HG02973 (cell line): ENCODE results near the gene GLT6D1.

Experiments
- ATAC-seq: cut with Tn5 transposase; IDR thresholded peaks from one replicate; pipeline ENCODE4 v1.9.1; 2021; ENCODE audit warnings: moderate library complexity; ENCODE audit not compliant: unreplicated experiment

Gene GLT6D1

DNA sequence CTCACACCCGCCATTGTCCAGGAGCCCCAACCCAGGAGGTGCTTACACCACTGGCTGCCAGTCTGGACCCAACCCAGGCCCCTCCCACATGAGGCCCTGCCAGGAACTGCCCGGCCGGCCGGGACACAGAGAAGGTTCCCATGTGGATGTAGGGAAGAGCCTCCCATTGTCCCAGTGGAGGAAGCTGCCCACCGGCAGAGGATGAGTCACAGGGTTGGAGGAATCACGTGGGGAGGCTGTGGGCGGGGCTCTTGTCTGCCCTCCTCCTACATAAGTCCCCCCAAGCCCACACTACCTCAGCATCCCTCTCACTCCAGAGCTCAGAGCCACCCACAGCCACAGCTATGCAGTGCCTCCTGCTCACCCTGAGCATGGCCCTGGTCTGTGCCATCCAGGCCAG is 51.7 kb downstream of the GLT6D1 start:
- ATAC-seq = no peak

DNA sequence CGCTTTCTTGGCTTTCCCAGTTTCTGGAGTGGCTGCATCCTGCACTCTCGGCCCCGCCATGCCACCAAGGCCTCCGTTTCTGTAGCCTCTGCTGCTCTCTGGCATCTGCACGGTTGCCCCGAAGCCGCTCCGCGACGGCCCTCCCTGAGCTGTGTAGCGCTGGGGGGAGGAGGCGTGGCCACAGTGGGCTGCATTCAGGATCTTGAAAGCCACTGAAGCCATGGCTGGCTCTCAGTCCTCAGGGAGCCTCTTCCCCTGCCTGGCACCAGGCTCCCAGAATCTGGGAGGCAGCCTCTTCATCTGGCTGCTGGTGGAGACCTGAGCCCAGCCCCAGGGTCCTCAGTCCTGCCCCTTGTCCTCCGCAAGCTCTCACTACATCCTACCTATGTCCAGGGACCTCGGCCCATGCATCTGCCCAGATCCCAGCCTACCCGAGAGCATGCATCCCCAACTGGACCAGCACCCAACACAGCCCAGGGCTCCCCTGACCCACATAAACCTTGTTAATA is 52.7 kb downstream of the GLT6D1 start:
- ATAC-seq = no peak

DNA sequence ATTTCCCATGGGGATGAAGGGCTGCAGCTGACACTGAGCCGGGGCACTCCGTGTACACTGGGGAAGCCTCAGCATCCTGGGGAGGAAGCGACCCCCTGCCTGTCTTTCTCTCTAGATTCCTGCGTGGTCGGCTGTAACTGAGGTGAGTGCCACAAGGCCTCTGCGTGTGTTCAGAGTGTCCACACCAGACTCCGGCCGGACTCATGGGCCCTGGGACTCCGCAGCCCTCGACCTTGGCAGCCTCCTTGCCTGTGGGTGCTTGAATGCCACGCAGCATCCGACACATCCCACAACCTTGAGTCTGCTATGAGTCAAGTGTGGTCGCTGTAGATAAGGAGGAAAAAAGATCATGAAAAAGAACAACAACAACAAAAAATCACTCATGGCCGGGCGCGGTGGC is 54.4 kb downstream of the GLT6D1 start:
- ATAC-seq = no peak

DNA sequence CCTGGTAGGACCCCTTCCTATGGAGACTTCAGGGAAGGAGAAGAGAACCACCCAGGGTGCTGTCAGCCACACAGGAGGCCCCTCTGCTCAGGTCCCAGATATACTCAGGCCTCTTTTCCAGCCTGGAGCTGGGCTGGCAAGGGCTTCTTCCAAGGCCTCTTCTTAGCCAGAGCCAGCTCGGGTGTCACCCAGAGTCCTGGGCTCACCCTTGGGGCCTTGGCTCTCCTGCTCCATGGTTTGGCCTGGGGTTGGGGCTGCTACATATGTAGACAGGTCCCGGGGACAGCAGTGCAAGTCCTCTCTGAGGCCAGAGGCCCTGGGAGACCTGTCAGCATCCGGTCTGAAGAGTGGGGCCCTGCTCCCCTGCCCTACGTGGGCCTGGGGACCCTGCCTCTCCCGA is 55.0 kb downstream of the GLT6D1 start:
- ATAC-seq = no peak

DNA sequence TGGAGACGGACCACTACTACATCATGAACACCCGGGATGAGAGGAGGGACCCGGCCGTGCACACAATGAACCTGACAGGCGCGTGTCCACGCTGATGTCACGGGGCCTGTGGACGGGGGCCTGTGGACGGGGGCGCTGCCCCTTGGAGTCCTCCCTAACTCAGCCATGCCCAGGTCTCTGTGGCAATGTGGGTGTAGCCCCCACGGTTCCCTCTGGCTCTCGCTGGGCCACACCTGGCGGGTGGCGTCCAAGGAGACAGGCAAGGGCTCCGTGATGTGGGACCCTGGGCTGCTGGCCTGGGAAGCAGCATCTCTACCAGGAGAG is 55.7 kb downstream of the GLT6D1 start:
- ATAC-seq = no peak

DNA sequence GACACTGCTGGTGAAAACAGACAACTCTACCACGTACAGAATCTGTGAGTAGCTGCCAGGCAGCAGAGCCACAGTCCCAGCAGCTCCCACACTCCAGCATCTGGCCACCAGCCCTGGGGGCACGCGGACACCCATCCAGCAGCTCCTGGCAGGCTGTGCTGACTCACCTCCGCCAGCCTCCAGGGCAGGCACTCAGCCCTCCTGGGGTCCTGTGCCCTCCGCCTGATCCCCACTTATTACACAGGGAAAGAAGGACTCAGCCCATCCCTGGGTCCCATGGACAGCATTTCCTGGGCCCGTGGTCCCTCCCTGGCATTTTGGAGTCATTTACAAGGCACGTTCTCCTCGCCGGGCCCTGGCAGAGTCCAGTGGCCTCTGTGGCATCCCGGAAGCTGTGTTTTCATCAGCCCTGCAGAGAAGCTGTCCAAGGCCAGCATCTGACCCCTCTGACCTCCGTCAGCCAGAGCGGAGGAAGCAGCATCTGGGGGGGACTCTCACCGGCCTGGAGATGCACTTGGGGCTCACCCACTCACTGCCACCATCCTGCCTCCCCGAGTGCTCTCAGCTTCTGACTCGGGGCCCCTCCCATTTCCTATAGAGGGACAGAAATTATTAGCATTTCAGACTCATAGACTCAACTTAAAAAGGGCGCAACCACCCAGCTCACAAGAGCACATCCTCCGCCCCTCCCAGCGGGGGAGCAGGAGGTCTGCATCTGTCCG is 56.2 kb downstream of the GLT6D1 start:
- no peak for ATAC-seq

DNA sequence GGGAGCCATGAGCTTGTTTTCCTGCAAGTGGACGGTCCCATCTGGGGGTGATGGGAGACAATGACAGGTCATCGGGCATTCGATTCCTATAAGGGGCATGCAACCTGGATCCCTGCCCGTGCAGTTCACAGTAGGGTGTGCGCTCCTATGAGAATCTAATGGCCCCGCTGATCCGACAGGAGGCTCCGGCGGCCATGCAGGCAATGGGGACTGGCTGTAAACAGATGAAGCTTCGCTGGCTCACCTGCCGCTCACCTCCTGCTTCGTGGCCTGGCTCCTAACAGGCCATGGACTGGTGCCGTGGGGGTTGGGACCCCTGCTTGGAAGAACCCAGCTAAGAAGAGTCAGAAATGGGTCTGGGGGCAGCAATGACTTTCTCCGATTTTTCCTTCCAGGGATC is 56.8 kb downstream of the GLT6D1 start:
- ATAC-seq = no peak

DNA sequence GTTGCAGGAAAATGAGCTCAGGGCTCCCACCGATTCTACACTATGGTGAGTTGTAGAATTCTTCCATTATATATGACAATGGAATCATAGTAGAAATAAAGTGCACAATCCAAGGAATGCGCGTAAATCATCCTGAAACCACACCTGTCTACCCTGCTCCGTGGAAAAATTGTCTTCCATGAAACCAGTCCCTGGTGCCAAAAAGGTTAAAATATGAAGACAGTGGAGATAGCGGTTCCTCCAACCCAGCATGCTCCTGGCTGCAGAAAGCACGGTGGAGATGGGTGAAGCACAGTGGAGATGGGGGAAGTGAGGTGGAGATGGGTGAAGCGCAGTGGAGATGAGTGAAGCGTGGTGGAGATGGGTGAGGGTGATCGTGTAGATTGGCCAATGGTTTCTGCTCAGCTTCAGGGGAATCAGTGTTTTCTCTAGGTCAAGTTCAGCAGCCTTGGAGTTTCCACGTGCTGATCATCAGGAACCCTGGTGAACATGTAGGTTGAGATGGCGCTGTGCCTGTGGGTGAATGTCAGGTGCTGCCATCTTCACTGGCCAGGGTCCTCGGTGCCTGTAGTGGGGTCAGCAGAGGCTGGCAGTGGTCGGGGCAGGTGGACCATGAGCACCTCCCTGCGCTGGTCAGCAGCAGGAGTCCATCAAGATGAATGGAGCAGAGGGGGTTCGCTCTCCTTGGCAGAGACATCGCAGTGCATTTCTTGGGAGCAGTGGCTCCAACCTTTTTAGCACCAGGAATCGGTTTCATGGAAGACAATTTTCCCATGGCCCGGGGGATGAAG is 57.5 kb downstream of the GLT6D1 start:
- ATAC-seq = no peak

DNA sequence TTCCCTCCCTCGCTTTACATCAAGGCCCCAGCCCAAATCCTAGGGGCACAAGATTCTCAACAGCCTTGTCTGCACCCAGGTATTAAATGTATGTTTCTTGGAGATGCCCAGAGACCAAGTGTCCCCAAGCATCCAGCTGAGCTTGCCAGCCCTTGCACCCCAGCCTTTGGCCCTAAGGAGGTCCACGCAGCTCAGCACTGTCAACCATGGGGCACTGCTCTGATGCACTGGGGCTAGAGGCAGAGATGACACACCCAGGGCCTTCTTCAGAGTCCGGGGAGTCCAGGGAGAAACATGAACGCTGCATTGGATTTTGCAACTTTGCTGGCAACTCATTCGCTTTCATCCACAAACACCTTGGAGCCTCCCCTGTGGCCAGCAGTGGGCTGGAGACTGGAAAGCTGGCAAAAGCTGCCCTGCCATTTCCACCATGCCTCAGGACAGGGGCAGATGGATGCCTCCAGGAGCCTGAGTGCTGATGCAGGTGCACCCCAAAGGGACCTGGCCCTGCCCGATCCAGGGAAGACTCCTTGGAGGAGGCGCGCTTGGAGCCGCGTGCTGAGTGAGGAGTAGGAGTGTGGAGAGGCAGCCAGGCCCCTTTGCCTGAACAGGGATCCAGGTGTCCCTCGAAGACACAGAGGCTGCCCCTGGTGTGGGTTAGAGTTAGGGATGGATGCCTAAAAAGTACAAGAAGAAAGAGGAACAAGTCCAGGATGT is 58.5 kb downstream of the GLT6D1 start:
- ATAC-seq = no peak

DNA sequence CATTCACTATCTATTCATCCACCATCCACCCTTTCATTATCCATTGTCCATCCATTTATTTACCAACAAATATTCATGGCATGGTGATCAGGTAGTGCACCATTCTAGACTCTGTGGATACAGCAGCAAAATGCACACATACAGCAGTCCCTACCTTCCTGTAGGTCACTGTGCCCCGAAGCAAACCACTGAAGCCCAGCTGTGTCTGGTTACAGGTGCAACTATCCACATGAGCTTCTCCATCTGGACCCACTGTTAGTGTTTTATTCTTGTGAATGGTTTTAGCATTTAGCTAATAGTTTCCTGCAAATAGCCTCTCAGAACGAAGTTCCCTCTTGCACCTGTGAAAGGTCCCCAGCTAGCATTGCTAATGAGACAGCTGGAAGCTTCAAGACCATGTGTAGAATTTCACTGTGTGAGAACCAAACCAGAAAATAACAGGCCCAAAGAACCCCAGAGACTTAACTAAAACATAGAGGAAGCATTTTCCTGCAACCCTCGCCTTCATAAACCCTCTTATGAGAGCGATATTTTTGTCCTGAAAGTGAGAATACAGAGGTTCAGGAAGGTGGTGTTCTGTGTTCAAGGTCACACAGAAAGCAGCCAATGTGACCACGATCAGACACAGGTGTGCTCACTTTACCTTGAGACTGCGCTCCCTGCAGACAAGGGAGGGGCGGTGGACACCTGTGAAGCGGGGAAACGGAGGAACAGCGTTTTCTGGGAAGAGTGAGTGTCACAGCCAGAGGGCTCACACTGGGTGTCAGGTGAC is 59.3 kb downstream of the GLT6D1 start:
- no peak for ATAC-seq

DNA sequence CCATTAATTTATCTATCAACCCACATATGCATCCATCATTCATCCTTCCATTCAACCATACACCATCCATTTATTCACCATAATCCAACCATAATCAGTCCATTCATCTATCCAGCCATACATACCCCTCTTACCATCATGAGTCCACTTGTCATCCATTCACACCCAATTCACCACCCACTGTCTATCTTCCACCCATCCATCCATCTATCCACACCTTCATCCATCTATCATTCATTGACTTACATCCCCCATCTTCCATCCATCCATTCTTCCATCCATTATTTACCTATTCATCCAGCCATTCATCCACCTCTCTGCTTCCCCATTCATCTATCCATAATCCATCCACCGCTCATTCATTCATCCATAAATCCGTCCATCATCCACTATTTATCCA is 60.0 kb downstream of the GLT6D1 start:
- no peak for ATAC-seq

DNA sequence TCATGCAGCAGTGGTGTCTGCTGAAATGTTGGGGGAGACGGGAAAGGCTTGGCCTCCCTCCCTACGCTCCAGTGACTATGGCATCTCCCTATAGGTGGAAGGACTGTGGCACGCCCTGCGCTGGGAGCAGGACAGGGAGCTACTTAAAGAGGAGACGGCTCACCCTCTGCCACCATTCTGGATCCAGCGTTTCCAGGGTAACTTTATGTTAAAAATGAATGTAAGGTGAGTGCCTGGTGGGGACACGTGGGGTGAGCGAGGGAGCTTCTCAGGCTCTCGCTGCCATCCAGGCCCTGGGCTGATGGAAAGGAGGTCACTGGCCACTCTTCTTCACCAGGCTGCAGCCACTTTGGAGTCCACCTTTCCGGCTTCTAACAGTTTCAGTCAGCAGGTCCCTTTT is 62.1 kb downstream of the GLT6D1 start:
- no peak for ATAC-seq

DNA sequence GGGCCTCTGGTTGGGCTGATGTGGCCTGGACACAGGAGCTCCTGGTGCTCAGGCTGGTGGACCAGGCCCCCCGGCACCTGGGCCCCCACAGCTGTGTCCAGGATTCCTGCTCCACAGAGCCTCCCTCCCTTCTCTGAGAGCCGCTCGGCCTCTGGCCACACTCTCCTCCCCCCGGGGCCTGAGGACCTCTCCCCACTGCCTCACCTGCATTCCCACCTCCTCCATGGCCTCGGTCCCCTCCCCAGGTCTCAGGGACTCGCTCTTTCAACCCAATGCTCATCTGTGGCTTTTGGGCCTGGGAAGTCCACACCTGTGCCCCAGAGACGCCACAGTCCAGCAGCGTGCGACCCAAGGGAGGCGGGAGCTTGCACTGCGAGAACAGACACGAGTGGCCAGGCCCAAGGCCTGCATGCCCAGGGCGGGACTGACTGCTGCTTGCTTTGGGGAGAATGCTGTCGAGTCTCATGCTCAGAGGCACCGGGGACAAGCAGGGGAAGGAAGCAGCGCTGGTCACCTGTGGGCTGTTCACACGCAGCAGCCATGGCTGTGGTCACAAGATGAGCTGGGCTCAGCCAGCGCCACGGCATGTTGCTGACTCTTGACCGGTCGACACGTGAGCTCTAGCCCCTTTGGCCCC is 63.2 kb downstream of the GLT6D1 start:
- ATAC-seq = no peak

DNA sequence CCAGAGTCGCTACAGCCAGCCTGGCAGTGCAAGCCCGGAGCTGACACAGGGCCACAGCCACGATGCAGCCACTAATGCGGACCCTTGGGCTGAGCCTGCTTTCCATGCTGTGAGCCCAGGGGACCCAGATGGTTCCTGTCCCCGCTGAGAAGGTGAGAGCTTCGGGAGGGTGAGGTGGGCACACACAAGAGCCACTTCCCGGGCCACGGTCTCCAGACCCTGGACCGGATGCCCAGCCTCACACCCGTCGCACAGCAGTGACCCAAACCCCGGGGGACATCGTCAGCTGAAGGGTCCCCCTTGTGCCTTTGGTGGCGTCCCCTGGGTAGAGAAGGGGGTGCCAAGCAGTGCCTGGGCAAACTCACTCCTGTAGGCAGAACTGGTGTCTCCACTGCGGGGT is 64.4 kb downstream of the GLT6D1 start:
- ATAC-seq = no peak

DNA sequence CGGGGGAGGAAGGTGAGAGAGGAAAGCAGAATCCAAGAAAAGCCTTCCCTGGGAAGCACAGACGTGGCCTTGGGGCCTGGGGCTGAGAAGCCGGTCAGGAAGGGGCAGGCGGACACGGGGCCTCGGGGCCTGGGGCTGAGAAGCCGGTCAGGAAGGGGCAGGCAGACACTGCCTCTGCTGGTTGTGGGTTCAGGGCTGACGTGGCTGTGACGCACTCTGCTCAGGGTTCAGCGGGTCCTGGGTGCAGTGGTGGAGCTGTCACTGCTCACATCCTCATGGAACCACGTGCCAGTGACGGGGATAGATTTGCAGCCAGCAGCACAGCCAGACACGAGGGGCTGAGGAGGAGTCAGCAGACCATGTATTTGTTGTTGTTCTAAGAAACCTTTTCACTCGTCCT is 65.0 kb downstream of the GLT6D1 start:
- ATAC-seq = no peak
